ENCODE data around the gene FIBCD1. TPM values are rescaled to one million over a fixed set of nuclear protein-coding genes. Genes with fewer than 3 reads are reported as not detected.

Gene FIBCD1
- total RNA-seq, 4 donors from 2014 or later = 3.3 TPM; not detected in 3

GRCh38 chr9:130972277-130972956 is 33.4 kb upstream of the FIBCD1 start:
- H3K4me1 ChIP-seq = no peaks in the 10 kb centered on the region
- H3K27me3 ChIP-seq = no peaks in the 10 kb centered on the region
- TF ChIP-seq POLR2A (IDR thresholded peaks at IDR 0.05) = no peak
- no peak for TF ChIP-seq CTCF (IDR thresholded peaks at IDR 0.05)
- no peaks in the 10 kb centered on the region for H3K9me3 ChIP-seq
- no peaks in the 10 kb centered on the region for H3K36me3 ChIP-seq
- H3K4me3 ChIP-seq = no peak overlapping the region
- H3K27ac ChIP-seq = no peak overlapping the region
- DNase-seq = no peak

GRCh38 chr9:130971294-130971849 is 32.3 kb upstream of the FIBCD1 start:
- no peaks in the 10 kb centered on the region for H3K36me3 ChIP-seq
- H3K27me3 ChIP-seq = no peaks in the 10 kb centered on the region
- no peak overlapping the region for H3K4me3 ChIP-seq
- no peak overlapping the region for H3K27ac ChIP-seq
- no peaks in the 10 kb centered on the region for H3K9me3 ChIP-seq
- TF ChIP-seq POLR2A (IDR thresholded peaks at IDR 0.05) = no peak
- TF ChIP-seq CTCF (IDR thresholded peaks at IDR 0.05) = no peak
- H3K4me1 ChIP-seq = no peaks in the 10 kb centered on the region
- DNase-seq = no peak

- no peaks in the 10 kb centered on the region for H3K27me3 ChIP-seq
- DNase-seq = no peak
- TF ChIP-seq POLR2A (IDR thresholded peaks at IDR 0.05) = no peak
- no peak for TF ChIP-seq CTCF (IDR thresholded peaks at IDR 0.05)
- H3K4me3 ChIP-seq = no peak overlapping the region
- H3K36me3 ChIP-seq = no peaks in the 10 kb centered on the region
- H3K9me3 ChIP-seq = no peaks in the 10 kb centered on the region
- no peak overlapping the region for H3K27ac ChIP-seq
- H3K4me1 ChIP-seq = no peaks in the 10 kb centered on the region
These were observed 31.8 kb upstream of the FIBCD1 start for GRCh38 chr9:130970855-130971254.

GRCh38 chr9:130970052-130970451 is 31.0 kb upstream of the FIBCD1 start:
- H3K27ac ChIP-seq = no peak overlapping the region
- no peaks in the 10 kb centered on the region for H3K9me3 ChIP-seq
- no peak overlapping the region for H3K4me3 ChIP-seq
- TF ChIP-seq CTCF (IDR thresholded peaks at IDR 0.05) = no peak
- no peak for TF ChIP-seq POLR2A (IDR thresholded peaks at IDR 0.05)
- H3K36me3 ChIP-seq = no peaks in the 10 kb centered on the region
- DNase-seq = no peak
- H3K4me1 ChIP-seq = no peaks in the 10 kb centered on the region
- no peaks in the 10 kb centered on the region for H3K27me3 ChIP-seq

- no peak for DNase-seq
- H3K36me3 ChIP-seq = no peaks in the 10 kb centered on the region
- H3K4me1 ChIP-seq = no peaks in the 10 kb centered on the region
- no peak overlapping the region for H3K4me3 ChIP-seq
- no peak overlapping the region for H3K27ac ChIP-seq
- H3K9me3 ChIP-seq = no peaks in the 10 kb centered on the region
- TF ChIP-seq CTCF (IDR thresholded peaks at IDR 0.05) (no peak), POLR2A (IDR thresholded peaks at IDR 0.05) (no peak)
- H3K27me3 ChIP-seq = no peaks in the 10 kb centered on the region
These were observed 26.6 kb upstream of the FIBCD1 start for GRCh38 chr9:130965680-130966079.
